Neural progenitor cell (in vitro differentiated cells): ENCODE results near the gene SNTG2. TPM values are rescaled to one million over a fixed set of nuclear protein-coding genes. Genes with fewer than 3 reads are reported as not detected.

Source experiments
- DNase-seq: peaks from one replicate; pipeline ENCODE4 v3.0.0-alpha.2; 2016; ENCODE audit warnings: low spot score
- H2AFZ ChIP-seq: fragments of 200-600 bp; sonication (generic); replicated peaks from 2 replicates; pipeline ENCODE4 v1.6.1; 2016; ENCODE audit warnings: antibody characterized with exemption
- H3F3A ChIP-seq: fragments of 200-600 bp; sonication (generic); 2 replicates; pipeline ENCODE4 v1.6.1; 2016; ENCODE audit warnings: antibody characterized with exemption, low read depth
- H3K27ac ChIP-seq: fragments of 200-600 bp; sonication (generic); 2 replicates; pipeline ENCODE4 v1.5.1; 2016; ENCODE audit warnings: mild to moderate bottlenecking
- H3K27me3 ChIP-seq: fragments of 200-600 bp; sonication (generic); 2 replicates; pipeline ENCODE4 v1.6.1; 2016; ENCODE audit warnings: mild to moderate bottlenecking, moderate library complexity
- H3K36me3 ChIP-seq: fragments of 200-600 bp; sonication (generic); 2 replicates; pipeline ENCODE4 v1.5.1; 2016
- H3K4me1 ChIP-seq: fragments of 200-600 bp; sonication (generic); 2 replicates; pipeline ENCODE4 v1.6.1; 2016; ENCODE audit warnings: mixed run types
- H3K4me2 ChIP-seq: fragments of 200-600 bp; sonication (generic); 2 replicates; pipeline ENCODE4 v1.6.1; 2016
- H3K4me3 ChIP-seq: fragments of 200-600 bp; sonication (generic); 2 replicates; pipeline ENCODE4 v1.5.1; 2016
- H3K79me2 ChIP-seq: fragments of 200-600 bp; sonication (generic); 2 replicates; pipeline ENCODE4 v1.6.1; 2016; ENCODE audit warnings: low read depth
- H3K9ac ChIP-seq: fragments of 200-600 bp; sonication (generic); 2 replicates; pipeline ENCODE4 v1.6.1; 2016
- H3K9me3 ChIP-seq: fragments of 200-600 bp; sonication (generic); 2 replicates; pipeline ENCODE4 v1.5.1; 2016; ENCODE audit warnings: low read depth
- H4K20me1 ChIP-seq: fragments of 200-600 bp; sonication (generic); 2 replicates; pipeline ENCODE4 v1.6.1; 2016; ENCODE audit warnings: low read depth
- H3K27ac Mint-ChIP-seq: 3 replicates; pipeline ENCODE4 v1.8.0; 2021; ENCODE audit warnings: mixed read lengths
- H3K27me3 Mint-ChIP-seq: 2 replicates; pipeline ENCODE4 v1.8.0; 2022; ENCODE audit warnings: low read depth, mild to moderate bottlenecking, inconsistent platforms, moderate library complexity, mixed read lengths; ENCODE audit not compliant: insufficient read depth
- H3K36me3 Mint-ChIP-seq: 3 replicates; pipeline ENCODE4 v1.8.0; 2021; ENCODE audit warnings: mixed read lengths
- H3K4me1 Mint-ChIP-seq: 3 replicates; pipeline ENCODE4 v1.8.0; 2021; ENCODE audit warnings: mixed read lengths
- H3K4me3 Mint-ChIP-seq: 3 replicates; pipeline ENCODE4 v1.8.0; 2021; ENCODE audit warnings: mild to moderate bottlenecking, moderate library complexity, mixed read lengths
- H3K9me3 Mint-ChIP-seq: 3 replicates; pipeline ENCODE4 v1.8.0; 2020; ENCODE audit warnings: mixed read lengths
- EZH2 ChIP-seq: fragments of 200-600 bp; sonication (generic); IDR thresholded peaks from 2 replicates; pipeline ENCODE4 v1.6.1; 2017; ENCODE audit warnings: antibody characterized with exemption, mild to moderate bottlenecking, moderate library complexity
- EZH2phosphoT487 ChIP-seq: fragments of 200-600 bp; sonication (generic); IDR thresholded peaks from 2 replicates; pipeline ENCODE4 v1.6.1; 2017; ENCODE audit warnings: antibody characterized with exemption
- total RNA-seq: library from RNA; depleted of rRNA; stranded (reverse); fragments of >200 nt; gene quantifications from 2 replicates; pipeline ENCODE4 v1.2.3, GENCODE V29; 2015; ENCODE audit warnings: low replicate concordance
- TF ChIP-seq, protein P1 (sequence below): fragments of 200-600 bp; sonication (generic); IDR thresholded peaks from 2 replicates; pipeline ENCODE4 v1.5.1; 2017; ENCODE audit warnings: antibody characterized with exemption, mild to moderate bottlenecking

SNTG2 gene
- total RNA-seq, 1 donor from 2014 or later: 1.1 TPM

DNA sequence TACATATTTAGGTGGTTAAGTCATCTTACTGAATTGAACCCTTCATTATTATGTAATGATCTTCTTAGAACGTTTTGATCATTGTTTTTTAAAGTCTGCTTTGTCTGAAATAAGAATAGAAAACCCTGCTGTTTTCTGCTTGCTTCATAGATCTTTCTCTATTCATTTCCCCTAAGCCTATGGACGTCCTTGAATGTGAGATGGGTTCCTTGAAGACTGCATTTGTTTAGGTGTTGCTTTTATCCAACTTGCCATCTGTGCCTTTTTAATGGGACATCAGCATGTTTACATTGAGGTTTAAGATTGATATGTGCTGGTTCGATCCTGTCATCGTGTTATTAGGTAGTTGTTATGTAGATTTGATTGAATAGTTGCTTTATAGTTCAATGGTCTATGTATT, 95.4 kb downstream of the SNTG2 start:
- Mint-ChIP-seq H3K36me3 (no peaks in the 10 kb centered on the region), H3K27me3 (no peaks in the 10 kb centered on the region), H3K4me3 (no peak overlapping the region), H3K9me3 (peaks cover 17% of the 10 kb centered on the region), H3K27ac (no peak overlapping the region), H3K4me1 (no peaks in the 10 kb centered on the region)
- Histone ChIP-seq H2AFZ (no peak overlapping the region), H3K79me2 (no peaks in the 10 kb centered on the region), H3K36me3 (no peaks in the 10 kb centered on the region), H3K4me1 (no peaks in the 10 kb centered on the region), H3K9ac (no peak overlapping the region), H3K9me3 (peaks cover 8% of the 10 kb centered on the region), H3K4me3 (no peak overlapping the region), H3K27me3 (no peaks in the 10 kb centered on the region), H3K4me2 (no peak overlapping the region), H4K20me1 (no peaks in the 10 kb centered on the region), H3K27ac (no peak overlapping the region), H3F3A (no peaks in the 10 kb centered on the region)
- no peak for TF ChIP-seq EZH2
- TF ChIP-seq, protein P1, sequence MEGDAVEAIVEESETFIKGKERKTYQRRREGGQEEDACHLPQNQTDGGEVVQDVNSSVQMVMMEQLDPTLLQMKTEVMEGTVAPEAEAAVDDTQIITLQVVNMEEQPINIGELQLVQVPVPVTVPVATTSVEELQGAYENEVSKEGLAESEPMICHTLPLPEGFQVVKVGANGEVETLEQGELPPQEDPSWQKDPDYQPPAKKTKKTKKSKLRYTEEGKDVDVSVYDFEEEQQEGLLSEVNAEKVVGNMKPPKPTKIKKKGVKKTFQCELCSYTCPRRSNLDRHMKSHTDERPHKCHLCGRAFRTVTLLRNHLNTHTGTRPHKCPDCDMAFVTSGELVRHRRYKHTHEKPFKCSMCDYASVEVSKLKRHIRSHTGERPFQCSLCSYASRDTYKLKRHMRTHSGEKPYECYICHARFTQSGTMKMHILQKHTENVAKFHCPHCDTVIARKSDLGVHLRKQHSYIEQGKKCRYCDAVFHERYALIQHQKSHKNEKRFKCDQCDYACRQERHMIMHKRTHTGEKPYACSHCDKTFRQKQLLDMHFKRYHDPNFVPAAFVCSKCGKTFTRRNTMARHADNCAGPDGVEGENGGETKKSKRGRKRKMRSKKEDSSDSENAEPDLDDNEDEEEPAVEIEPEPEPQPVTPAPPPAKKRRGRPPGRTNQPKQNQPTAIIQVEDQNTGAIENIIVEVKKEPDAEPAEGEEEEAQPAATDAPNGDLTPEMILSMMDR: no peak
- TF ChIP-seq EZH2phosphoT487: no peak
- no peak for DNase-seq

DNA sequence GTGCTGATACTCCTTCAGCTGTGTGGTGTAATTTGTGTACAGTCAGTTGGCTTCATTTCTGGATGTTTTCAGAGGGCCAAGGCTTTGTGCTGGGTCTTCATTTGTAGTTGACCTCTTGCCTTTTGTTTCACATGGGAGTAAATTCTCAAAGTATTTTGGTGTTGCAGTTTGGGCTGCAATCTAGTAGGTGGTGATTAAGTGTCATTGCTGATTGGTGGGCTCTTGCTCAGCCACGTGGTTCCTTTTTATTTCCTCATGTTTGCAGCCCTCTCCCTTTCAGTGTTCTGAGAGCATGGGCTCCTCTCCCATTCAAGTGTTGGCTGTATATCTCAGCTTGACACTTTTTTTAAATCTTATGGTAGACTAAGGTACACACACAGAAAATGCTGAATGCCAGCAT, 96.8 kb downstream of the SNTG2 start:
- peaks cover 8% of the 10 kb centered on the region for H3K9me3 ChIP-seq
- peaks cover 17% of the 10 kb centered on the region for H3K9me3 Mint-ChIP-seq
- H3K4me1 ChIP-seq: no peaks in the 10 kb centered on the region
- no peak overlapping the region for H3K4me3 Mint-ChIP-seq
- DNase-seq: no peak
- no peaks in the 10 kb centered on the region for H3K27me3 Mint-ChIP-seq
- no peaks in the 10 kb centered on the region for H3F3A ChIP-seq
- no peaks in the 10 kb centered on the region for H3K79me2 ChIP-seq
- no peak overlapping the region for H3K9ac ChIP-seq
- H3K4me2 ChIP-seq: no peak overlapping the region
- H3K36me3 Mint-ChIP-seq: no peaks in the 10 kb centered on the region
- no peaks in the 10 kb centered on the region for H3K36me3 ChIP-seq
- H3K4me3 ChIP-seq: no peak overlapping the region
- H3K4me1 Mint-ChIP-seq: no peaks in the 10 kb centered on the region
- TF ChIP-seq, protein P1: peak; percentile 15
- no peak for TF ChIP-seq EZH2
- H3K27ac Mint-ChIP-seq: no peak overlapping the region
- H2AFZ ChIP-seq: no peak overlapping the region
- H4K20me1 ChIP-seq: no peaks in the 10 kb centered on the region
- H3K27ac ChIP-seq: no peak overlapping the region
- H3K27me3 ChIP-seq: no peaks in the 10 kb centered on the region

DNA sequence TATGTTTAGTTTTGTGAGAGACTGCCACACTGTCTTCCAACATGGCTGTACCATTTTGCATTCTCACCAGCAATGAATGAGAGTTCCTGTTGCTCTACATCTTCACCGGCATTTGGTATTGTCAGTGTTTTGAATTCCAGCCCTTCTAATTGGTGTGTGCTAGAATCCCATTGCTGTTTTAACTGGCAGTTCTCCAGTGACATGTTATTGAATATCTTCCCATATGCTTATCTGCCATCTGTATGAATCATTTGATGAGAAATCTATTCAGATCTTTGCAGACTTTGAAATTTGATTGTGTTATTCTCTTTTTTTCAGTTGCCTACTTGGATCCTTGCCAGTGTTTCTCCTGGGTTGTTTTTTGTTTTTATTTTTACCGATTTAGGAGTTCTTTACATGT, 99.0 kb downstream of the SNTG2 start:
- peaks cover 11% of the 10 kb centered on the region for H3K4me1 ChIP-seq
- H3K27me3 ChIP-seq: no peaks in the 10 kb centered on the region
- Mint-ChIP-seq H3K27ac (no peak overlapping the region), H3K4me1 (peaks cover 18% of the 10 kb centered on the region), H3K27me3 (no peaks in the 10 kb centered on the region), H3K9me3 (peaks cover 3% of the 10 kb centered on the region), H3K4me3 (no peak overlapping the region), H3K36me3 (no peaks in the 10 kb centered on the region)
- no peak overlapping the region for H3K9ac ChIP-seq
- H3K4me2 ChIP-seq: no peak overlapping the region
- no peaks in the 10 kb centered on the region for H3K79me2 ChIP-seq
- no peak for DNase-seq
- no peaks in the 10 kb centered on the region for H4K20me1 ChIP-seq
- no peaks in the 10 kb centered on the region for H3K36me3 ChIP-seq
- peaks cover 3% of the 10 kb centered on the region for H3F3A ChIP-seq
- H3K27ac ChIP-seq: no peak overlapping the region
- TF ChIP-seq EZH2phosphoT487 (no peak), EZH2 (no peak)
- TF ChIP-seq, protein P1: no peak
- H3K9me3 ChIP-seq: no peaks in the 10 kb centered on the region
- H3K4me3 ChIP-seq: no peak overlapping the region
- no peak overlapping the region for H2AFZ ChIP-seq

DNA sequence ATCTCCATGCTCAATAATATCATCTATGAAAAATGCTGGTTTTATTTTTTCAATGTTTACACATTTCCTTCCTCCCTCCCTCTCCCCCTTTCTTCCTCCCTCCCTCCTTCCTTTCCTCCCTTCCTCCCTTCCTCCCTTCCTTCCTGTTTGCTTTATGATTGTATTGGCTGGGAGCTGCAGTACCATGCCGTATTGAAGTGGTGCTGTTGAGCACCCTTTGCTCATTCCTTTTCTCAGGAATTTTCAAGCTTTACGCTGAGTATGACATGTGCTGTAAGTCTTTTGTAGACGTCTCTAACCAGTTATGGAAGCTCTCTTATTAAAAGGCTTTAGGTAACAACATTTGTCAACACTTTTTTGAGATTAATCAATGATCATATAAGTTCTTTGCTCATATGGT, 100.4 kb downstream of the SNTG2 start:
- DNase-seq: no peak
- Histone ChIP-seq H2AFZ (no peak overlapping the region), H3K4me3 (no peak overlapping the region), H3K9me3 (no peaks in the 10 kb centered on the region), H3K27me3 (no peaks in the 10 kb centered on the region), H3K79me2 (no peaks in the 10 kb centered on the region), H3K27ac (no peak overlapping the region), H3F3A (peaks cover 3% of the 10 kb centered on the region), H3K36me3 (no peaks in the 10 kb centered on the region), H3K4me2 (no peak overlapping the region), H4K20me1 (no peaks in the 10 kb centered on the region), H3K9ac (no peak overlapping the region), H3K4me1 (peaks cover 11% of the 10 kb centered on the region)
- Mint-ChIP-seq H3K4me1 (peaks cover 29% of the 10 kb centered on the region), H3K27me3 (no peaks in the 10 kb centered on the region), H3K27ac (no peak overlapping the region), H3K36me3 (peaks cover 2% of the 10 kb centered on the region), H3K9me3 (peaks cover 7% of the 10 kb centered on the region), H3K4me3 (no peak overlapping the region)
- TF ChIP-seq, protein P1: peak; percentile 35
- no peak for TF ChIP-seq EZH2phosphoT487
- no peak for TF ChIP-seq EZH2
